Measurements from ENCODE around the gene GABRB1.
"Not testable (repeated sequence)": the region's sequence is repeated elsewhere in the genome, so short reads cannot be mapped to it uniquely, and the experiment has no call there.

The GABRB1 gene

DNA sequence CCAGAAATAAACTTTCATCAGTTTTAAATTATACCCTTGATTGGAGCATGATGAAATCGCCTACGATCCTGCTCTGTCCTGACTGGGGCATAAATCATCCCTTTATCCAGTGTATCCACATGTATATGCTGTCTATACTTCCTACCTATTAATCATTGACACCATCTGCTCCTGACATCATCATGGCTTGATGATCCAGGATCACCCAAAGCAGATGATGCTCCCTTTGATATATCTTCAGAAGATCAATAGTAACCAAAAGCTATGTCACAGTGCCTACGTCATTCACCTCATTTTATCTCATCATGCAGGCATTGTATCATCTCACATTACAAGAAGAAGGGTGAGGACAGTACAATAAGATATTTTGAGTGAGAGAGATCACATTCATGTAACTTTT, 294.7 kb downstream of the GABRB1 start:
- DNase-seq, result no peak

DNA sequence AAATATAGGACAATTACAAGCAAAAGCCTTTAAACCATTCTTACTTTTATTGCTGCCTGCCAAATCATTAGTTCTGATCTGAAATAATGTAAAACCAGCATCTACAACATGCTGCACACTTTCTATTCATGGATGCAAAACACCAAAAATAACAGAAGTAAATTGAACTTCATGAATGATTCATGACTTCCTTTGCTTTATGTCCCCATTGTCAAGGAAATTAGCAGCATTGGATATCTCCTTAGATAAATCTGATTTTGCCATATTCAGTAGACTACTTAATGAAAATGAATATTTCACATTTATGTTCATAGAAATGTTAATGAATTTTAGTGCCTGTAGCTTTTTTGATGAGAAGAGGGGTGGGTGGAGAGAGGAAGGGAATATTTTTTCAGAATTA, 299.5 kb downstream of the GABRB1 start:
- no peak for DNase-seq

DNA sequence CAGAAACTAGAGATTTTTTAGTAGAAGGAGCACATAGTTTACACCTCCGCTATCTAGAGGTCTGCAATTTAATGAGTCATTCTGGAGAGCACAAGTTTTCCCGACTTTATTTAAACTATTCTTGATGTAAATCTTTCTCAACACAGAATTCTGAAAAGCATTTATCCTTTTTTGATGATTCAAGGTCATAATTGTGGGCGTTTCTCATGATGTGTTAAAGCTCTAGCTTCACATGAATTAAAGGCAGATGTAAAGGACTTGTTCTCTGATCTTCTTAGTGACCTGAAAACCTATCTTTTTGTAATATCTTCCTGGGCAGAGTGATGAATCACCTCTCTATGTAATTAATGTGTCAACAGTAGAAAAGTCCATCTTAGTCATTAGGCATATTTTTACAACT, 303.3 kb downstream of the GABRB1 start:
- no peak for DNase-seq

DNA sequence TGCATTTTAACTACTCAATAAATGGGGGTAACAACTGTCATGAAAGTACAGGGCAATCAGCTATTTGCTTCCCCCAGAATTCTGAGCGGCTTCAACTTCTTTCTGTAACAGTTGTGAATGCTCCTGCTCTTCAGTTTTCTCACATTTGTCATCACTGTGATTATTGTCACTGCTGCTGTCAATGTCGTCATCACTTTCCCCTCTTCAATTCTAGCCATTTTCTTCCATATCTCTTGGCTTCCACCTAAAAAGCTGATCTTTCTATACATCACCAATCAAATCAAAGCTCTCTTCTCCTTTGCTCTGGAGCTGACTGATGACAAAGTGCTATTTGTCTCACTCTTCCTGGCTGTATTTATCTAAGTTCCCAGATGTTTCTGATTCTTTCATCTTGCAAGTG, 306.5 kb downstream of the GABRB1 start:
- no peak for DNase-seq

DNA sequence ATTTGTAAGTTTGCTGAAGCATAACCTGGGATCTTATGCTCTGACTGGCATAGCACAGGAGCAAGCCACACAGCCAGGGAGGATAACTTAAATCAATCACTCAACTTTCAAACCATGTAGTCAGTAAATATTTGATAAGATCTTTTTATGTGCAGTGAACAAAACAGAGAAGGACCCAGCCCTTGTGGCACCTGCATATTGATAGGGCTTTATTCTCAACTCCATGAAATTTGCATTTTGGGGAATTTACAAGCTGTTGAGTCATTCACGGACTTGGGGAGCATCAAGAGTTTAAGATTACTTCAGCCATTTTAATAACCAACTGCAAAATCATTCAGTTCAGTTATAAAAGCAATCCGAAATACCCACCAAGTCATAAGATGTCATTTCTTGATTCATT, 309.5 kb downstream of the GABRB1 start:
- no peak for DNase-seq

DNA sequence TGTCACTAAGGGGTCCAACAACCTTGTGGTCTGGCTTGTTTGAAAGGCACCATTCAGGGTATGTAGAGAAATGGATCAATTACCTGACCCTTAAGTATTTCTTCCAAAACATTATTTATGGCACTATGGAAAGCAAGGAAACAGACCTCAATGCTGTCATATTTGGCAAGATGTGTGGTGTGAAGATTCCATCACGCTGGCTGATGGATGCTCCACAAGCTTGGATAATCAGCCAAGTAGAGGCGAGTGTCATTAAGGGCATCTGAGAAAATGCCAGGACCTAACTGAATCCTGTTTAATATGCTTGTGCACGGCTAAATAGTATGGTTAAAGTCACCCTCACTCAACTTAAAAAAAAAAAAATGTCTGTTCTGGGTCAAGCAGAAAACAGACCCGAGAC, 311.4 kb downstream of the GABRB1 start:
- DNase-seq, result no peak

DNA sequence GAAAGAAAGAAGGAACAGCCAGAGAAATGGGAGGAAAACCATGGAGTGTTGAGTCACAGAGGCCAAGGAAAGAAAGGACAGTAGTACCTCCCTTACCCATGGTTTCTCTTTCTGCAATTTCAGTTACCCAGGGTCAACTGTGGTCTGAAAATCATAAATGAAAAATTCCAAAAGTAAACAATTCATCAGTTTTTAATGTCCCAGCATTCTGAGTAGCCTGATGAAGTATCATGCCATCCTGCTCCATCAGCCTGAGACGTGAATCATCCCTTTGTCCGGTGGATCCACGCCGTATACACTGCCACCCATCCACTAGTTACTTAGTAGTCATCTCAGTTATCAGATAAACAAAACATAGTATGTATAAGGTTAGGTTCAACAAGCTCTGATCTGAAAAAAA, 318.0 kb downstream of the GABRB1 start:
- DNase-seq, result no peak

DNA sequence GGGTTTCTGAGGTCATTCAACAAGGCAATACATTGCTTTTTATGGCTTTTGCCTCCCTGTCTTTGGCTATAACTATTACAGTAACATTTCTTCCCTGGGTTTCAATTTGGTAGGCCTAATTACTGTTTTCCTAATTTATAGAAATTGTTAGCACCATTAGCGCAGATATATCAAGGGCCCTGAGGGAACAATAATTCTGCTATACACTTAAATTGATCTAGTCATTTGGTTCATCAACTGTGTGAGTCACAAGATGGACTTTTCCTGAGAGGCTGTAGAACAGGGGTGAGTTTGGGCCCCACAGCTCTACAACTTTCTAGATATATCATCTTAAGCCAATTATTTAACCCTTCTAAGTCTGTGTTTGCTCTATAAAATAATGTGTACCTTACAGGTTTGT, 324.2 kb downstream of the GABRB1 start:
- DNase-seq, result no peak

DNA sequence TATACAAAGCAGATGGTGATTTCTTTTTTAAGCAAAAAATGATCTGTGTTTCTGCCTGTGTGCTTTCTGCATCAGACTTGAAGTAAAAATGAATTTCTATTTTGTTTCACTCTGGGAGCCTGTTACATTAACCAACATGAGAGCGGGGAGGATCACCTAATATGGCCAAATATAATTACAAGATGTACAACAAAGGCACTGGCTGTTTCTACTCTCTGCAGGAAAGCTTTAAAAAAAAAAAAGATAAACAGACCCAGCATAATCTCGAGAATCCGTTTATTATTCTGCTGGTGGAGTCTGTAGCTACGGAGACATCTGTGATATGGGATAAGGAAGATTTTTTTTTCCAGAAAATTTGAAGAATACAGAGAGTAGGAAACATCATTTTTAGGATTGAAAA, 328.5 kb downstream of the GABRB1 start:
- DNase-seq, result no peak

DNA sequence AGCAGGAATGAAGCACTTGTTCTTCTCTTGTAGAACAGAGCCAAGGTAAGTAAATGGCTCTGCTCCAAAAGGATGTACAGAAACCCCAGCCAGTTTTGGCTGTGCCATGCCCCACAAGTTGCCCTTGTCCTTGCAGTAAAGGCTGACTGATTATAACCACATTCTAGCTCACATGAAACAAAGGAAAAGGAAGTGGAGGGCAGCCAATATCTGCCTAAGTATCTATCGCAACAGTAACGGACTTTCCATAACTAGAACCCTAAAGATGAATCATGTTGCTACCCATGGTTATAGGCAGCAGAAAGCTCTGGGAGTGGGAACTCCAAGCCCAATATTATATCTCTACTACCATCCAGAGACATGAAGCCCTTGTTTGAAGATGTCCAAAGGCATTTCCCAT, 336.4 kb downstream of the GABRB1 start:
- no peak for DNase-seq

DNA sequence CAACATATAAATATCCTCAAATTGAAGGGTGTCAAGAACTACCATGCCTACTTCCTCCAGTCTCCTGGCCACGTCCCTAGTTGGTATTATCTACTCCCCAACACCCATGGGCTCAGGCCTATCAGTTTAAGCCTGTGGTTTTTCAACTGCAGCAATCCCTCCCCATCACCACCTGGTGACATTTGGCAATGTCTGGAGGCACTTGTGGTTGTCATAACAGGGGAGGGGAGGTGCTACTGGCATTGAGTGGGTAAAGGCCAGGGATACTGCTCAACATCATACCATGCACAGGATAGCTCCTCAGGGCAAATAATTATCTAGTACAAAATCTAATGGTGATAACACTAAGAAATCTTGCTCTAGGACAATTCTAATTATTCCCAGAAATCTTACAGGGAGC, 336.8 kb downstream of the GABRB1 start:
- DNase-seq, result no peak

DNA sequence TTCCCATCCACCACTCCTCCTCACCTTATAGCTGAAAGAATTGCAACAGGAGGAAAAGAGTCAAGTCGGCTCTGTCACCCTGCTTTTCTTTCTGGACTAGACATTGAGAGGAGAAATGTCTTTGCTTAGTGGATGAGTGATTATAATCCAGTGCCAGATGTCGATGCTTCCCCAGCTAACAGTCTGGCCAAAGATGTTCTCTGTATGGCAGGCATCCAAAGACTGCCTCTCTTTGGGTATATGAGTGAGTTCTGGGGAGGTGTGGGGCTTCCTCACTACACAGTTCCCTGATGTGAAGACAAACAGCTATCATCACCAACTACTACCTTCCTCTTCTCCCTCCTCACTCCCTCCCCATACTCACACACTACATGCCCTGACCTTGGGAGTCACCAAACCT, 341.2 kb downstream of the GABRB1 start:
- DNase-seq, result no peak

DNA sequence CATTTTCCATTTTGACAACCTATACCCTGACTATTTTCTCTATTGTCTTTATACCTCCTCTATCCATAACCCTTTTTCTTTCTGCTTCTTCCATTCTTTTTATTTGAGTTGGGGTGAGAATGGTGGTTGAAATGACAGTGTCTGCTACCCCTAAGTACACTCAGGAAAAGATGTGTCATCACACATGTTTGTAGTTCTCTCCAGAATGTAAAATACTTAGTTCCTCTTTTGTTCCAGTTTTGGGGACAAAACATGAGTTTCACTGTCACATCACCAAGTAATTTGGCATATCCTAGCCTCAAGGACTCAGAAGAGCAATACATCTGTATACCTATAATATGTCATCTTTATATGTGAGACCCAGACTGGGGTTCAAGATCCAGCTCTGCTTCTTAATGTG, 341.8 kb downstream of the GABRB1 start:
- DNase-seq, result no peak

DNA sequence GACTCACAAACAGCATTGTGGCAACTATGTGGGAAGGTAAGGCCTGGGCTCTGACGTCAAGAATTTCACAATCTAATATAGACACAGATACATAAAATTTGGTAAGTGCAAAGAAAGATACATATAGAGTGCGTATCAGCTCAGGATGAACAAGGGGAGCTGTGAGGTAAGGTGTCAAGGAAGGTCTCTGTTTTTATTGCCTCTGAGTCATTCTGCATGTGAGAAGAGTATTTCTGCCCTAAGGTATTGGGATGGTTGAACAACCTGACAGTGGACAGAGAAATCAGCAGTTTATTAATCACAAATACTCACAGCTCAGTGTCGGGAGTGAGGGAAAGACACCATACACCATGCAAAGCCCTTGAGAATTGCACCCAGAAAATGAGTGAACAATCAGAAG, 342.3 kb downstream of the GABRB1 start:
- DNase-seq, result no peak

DNA sequence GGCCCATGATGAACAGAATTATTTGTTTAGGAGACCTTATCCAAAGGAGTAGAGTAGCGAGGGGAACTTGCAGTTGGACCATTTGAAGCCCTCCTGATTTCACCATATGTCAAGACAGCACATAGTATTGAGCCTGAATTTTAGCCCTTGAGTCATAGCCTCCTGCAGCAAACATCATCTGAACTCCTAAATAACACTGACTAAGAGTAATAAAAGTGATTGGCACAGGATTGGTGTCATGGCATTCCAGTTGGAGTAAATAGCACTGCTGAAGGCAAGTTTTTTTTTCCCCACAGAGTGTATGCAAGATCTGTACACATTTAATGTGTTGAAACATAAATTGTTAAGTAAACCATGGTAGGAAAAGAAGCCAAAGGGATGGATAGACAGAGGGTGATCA, 343.1 kb downstream of the GABRB1 start:
- no peak for DNase-seq

DNA sequence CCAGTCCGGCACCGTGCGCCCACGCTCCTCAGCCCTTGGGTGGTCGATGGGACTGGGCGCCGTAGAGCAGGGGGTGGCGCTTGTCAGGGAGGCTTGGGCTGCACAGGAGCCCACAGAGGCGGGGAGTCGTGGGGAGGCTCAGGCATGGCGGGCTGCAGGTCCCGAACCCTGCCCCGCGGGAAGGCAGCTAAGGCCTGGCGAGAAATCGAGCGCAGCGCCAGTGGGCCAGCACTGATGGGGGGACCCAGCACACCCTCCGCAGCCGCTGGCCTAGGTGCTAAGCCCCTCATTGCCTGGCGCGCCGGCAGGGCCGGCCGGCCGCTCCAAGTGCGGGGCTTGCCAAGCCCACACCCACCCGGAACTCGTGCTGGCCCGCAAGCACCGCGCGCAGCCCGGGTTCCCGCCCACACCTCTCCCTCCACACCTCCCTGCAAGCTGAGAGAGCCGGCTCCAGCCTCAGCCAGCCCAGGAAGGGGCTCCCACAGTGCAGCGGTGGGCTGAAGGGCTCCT, 346.7 kb downstream of the GABRB1 start:
- not testable (repeated sequence) for DNase-seq

DNA sequence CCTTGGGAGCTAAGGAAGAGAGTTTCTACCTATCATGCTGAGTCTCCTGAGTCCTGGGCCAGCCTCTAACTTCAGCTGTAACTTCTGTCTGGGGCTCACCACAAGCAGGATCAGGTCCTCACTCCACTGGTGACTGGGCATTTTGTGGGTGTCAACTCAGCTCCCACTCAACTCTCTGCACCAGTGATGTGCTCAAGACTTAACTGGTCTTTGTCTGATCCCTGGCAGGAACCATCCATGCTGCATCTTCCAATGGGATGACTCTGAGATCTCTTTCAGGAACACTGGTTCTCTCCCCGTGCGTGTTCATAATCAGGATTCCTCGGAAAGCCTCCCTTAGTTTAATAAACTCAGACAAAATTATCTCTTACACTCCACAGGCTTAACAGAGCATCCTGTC, 349.8 kb downstream of the GABRB1 start:
- no peak for DNase-seq

DNA sequence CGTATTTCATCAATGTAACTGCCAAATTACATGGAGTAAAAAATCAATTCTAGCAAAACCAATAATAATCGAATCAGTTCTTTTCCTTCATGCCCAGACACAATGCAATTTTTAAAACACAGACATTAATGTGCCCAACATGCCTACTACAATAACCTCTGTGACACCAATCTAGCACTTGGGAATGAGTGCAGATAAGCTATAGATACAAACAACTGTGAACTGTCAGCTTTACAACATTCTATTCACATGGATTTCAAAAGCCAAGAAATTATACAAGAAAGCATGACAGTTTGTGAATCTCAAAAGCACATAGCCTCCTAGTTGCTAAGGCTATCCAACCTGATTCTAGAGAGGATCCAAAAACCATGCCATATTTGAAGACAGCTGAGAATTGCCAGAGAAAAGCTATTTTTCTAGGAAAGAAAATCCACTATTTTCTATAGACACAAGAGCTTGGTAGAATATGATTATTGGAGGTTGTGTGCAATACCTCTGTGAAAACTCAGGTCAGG, 351.5 kb downstream of the GABRB1 start:
- DNase-seq, result no peak

DNA sequence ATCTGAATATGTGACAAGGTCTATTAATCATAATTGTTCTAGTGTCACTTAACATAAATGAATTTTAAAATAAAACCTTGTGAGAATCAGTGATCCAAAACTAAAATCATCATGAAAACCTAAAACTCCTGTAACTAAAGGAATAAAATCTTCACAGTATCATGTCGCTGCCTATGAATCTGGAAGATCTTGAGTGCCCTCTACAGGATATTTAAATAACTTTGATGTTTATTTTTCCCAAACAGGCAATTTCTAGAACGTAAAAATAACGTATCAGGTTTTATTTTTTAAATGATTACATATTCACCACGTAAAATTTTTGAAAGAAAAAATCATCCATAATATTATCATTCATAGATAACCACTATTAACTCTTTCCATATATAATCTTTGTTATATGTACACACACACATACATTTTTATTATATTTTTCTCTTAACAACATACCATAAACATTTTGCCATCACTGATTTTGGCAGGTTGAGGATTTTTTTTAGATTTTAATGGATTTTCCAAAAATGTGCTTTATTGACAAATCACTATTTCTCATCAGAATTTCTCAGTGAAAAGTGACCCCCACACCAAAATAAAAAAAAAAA, 352.6 kb downstream of the GABRB1 start:
- peak; percentile 3 for DNase-seq

DNA sequence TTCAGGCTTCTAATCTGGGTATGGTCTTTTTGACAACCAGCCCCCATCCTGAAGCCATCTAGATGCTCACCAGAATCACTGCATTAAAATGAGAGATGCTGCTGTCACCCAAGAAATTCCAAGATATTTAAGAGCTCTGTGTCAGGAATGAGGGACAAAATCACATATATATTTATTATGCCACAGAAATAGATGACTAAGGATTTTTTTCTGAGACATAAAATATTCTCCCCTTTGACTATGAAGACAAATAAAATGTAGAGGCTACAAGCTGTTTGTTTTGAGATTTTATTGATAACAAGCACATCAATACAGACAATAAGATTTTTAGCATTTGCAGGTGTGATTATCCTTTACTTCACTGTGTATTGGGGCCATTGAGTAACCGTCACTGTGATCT, 354.8 kb downstream of the GABRB1 start:
- no peak for DNase-seq

DNA sequence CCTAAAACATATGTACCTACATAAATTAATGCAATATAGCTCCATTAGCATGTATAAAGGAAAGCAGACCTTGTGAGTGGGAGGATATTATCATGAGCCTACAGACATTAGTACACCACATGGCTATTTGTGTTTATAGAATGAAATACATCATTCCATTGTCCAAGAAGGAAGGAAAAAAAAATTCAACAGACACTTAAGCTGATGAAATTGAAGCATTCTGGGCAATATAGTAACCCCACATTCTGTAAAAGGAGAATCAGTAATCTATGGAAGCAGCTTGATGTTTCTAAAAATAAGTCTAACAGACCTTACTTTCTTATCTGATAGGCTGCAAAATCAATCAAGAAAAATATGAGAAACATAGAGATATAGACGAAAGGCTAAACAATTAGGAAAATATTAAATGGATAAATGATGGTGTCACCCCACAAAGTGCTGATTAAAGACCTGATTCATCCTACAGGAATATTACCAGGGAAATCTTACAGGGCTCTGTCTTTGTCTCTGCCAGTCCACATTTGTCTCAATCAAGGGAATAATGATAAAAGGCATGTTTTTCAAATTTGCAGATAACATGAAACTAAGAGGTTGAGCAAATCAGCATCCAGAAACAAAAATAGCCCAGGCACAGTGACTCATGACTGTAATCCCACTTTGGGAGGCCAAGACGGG, 355.3 kb downstream of the GABRB1 start:
- DNase-seq, result no peak

DNA sequence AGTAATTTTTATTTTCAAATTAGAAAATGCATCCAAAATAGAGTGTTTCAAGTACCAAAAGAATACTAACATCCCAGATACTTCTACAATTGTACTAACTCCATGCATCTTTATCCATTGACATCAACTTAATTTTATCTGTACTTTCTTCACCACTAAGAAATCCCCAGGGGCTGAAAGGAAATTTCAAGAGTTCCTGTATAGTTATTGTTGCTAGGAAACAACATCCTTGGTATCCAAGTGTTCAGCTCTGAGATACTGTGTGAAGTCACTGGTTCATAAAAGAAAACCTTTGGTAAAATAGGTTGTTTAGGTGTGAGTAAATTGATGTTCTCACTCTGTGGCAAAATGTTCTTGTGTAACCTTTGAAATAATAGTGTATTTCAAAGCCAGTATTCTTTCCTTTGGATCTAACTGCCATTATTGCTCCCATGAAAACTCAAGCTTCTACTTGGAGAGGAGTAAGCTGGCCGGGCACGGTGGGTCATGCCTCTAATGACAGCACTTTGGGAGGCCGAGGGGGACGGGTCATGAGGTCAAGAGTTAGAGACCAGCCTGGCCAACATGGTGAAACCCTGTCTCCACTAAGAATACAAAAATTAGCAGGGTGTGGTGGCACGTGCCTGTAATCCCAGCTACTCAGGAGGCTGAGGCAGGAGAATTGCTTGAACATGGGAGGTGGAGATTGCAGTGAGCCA, 359.2 kb downstream of the GABRB1 start:
- DNase-seq, result no peak

DNA sequence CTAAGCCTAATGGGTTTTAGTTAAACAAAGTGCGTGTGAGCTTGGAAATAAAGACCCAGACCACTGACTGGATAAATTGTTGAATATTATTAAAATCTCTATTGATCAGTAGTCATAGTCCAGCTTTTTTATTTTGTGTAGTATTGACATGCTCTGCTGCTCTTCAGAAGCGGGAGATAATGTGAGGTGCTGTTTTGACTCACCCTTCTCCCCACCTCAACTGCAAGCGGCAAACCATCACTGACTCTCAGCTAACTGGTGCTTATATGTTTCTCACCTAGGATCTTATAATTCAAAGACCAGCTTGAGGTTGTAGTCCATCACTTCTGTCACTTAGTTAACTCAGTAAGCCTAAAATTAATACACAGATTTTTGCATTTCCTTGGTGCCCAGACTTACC, 359.9 kb downstream of the GABRB1 start:
- no peak for DNase-seq

DNA sequence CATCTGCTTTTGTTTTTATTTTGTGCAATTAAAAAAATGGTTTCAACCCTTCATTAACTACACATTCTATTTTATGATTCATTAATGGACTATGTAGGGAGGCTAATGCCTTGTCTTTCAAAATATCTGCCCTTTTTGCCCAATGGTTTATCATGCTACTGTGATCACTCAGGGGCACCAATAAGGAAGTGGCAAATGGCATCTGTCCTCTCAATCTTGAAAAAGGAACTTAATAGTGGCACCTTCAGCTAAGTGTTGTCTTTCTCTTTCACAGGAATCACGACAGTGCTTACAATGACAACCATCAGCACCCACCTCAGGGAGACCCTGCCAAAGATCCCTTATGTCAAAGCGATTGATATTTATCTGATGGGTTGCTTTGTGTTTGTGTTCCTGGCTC, 375.0 kb downstream of the GABRB1 start:
- DNase-seq, result no peak

Measured in NCI-H2029 (cell line).